ENCODE measurements around the gene PPARG. TPM values are rescaled to one million over a fixed set of nuclear protein-coding genes. Genes with fewer than 3 reads are reported as not detected.
A peak's percentile ranks its signal among the peaks of the same experiment; 100 is the strongest.

The PPARG gene
- total and polyA plus RNA-seq, 2 of the 13 experiments (the other 11 are each of a cell fraction or from before 2014, with no cell fraction given): 13.9 to 58.3 TPM

DNA sequence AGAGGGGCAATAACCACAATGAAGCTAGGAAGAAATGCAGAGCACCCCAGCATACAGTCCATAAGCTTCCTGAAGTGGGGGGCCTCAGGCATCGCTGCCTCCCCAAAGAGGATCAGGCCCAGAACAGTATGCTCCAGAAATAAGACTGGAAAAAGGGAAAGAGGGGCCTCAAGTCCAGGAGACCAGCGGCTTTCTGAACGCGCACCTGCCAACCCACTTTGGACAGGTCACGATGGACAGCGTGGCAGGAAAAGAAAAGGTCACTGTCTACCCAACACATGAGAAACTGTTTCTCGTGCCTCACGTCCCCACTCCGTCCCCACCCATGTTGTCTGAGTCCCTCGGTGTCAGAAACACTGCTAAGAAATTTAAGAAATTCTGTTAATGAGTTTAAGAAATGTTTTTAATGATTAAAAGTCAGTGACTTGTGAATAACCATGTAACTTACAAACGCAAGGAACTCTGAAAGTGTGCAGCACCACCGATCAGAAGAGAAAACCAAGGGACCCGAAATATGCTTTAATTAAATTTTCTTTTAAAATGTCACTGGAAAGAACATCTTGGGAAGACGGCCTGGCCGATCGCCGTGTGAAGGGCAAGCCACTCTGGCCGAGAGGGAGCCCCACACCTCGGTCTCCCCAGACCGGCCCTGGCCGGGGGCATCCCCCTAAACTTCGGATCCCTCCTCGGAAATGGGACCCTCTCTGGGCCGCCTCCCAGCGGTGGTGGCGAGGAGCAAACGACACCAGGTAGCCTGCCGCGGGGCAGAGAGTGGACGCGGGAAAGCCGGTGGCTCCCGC, 1.7 kb upstream of the PPARG start (continued):
- TF ChIP-seq KDM4B (CRISPR knock-in tag; IDR thresholded peaks at IDR 0.05) (no peak), ZFX (CRISPR knock-in tag; IDR thresholded peaks at IDR 0.05; ENCODE audit: low read depth) (peak; percentile 58), POLR2A (IDR thresholded peaks at IDR 0.05; ENCODE audit: insufficient read depth in 1 of 2, low read depth in 2 of 2, low read length in 2 of 2) (0 out of 4 replicates have a peak, but pooled peaks of 1 of the 2 experiments have one; percentile 31), ZNF557 (CRISPR knock-in tag; IDR thresholded peaks at IDR 0.05) (no peak), ZNF883 (CRISPR knock-in tag; IDR thresholded peaks at IDR 0.05; ENCODE audit: not compliant biosample characterization) (peak; percentile 6), MEIS2 (CRISPR knock-in tag; IDR thresholded peaks at IDR 0.05) (no peak), ZMAT3 (CRISPR knock-in tag; conservative IDR thresholded peaks at IDR 0.05) (0 out of 2 replicates have a peak, but pooled peaks have one; percentile 36), MAFK (conservative IDR thresholded peaks at IDR 0.05 in 1 of 2, IDR thresholded peaks at IDR 0.05 in 1 of 2; ENCODE audit: low read length in 2 of 2) (no peak), IKZF4 (CRISPR knock-in tag; IDR thresholded peaks at IDR 0.05; ENCODE audit: borderline replicate concordance, low read depth, not compliant biosample characterization) (no peak), SP5 (CRISPR knock-in tag; IDR thresholded peaks at IDR 0.05; ENCODE audit: borderline replicate concordance, low read depth) (0 out of 2 replicates have a peak, but pooled peaks have one; percentile 12), YEATS4 (CRISPR knock-in tag; IDR thresholded peaks at IDR 0.05; ENCODE audit: borderline replicate concordance) (peak; percentile 14; the same call in 1 of the 2 replicates)
- TF ChIP-seq, protein P1, sequence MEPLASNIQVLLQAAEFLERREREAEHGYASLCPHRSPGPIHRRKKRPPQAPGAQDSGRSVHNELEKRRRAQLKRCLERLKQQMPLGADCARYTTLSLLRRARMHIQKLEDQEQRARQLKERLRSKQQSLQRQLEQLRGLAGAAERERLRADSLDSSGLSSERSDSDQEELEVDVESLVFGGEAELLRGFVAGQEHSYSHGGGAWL (CRISPR knock-in tag; IDR thresholded peaks at IDR 0.05): no peak
- TF ChIP-seq, protein P2, sequence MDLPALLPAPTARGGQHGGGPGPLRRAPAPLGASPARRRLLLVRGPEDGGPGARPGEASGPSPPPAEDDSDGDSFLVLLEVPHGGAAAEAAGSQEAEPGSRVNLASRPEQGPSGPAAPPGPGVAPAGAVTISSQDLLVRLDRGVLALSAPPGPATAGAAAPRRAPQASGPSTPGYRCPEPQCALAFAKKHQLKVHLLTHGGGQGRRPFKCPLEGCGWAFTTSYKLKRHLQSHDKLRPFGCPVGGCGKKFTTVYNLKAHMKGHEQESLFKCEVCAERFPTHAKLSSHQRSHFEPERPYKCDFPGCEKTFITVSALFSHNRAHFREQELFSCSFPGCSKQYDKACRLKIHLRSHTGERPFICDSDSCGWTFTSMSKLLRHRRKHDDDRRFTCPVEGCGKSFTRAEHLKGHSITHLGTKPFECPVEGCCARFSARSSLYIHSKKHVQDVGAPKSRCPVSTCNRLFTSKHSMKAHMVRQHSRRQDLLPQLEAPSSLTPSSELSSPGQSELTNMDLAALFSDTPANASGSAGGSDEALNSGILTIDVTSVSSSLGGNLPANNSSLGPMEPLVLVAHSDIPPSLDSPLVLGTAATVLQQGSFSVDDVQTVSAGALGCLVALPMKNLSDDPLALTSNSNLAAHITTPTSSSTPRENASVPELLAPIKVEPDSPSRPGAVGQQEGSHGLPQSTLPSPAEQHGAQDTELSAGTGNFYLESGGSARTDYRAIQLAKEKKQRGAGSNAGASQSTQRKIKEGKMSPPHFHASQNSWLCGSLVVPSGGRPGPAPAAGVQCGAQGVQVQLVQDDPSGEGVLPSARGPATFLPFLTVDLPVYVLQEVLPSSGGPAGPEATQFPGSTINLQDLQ (CRISPR knock-in tag; IDR thresholded peaks at IDR 0.05): no peak
- TF ChIP-seq, protein P3, sequence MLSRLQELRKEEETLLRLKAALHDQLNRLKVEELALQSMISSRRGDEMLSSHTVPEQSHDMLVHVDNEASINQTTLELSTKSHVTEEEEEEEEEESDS (CRISPR knock-in tag; IDR thresholded peaks at IDR 0.05; ENCODE audit: borderline replicate concordance): no peak
- TF ChIP-seq, protein P4, sequence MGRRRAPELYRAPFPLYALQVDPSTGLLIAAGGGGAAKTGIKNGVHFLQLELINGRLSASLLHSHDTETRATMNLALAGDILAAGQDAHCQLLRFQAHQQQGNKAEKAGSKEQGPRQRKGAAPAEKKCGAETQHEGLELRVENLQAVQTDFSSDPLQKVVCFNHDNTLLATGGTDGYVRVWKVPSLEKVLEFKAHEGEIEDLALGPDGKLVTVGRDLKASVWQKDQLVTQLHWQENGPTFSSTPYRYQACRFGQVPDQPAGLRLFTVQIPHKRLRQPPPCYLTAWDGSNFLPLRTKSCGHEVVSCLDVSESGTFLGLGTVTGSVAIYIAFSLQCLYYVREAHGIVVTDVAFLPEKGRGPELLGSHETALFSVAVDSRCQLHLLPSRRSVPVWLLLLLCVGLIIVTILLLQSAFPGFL (CRISPR knock-in tag; IDR thresholded peaks at IDR 0.05): no peak
- TF ChIP-seq, protein P5, sequence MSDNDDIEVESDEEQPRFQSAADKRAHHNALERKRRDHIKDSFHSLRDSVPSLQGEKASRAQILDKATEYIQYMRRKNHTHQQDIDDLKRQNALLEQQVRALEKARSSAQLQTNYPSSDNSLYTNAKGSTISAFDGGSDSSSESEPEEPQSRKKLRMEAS (IDR thresholded peaks at IDR 0.05): 0 out of 2 replicates have a peak, but pooled peaks have one; percentile 37
- TF ChIP-seq, protein P6, sequence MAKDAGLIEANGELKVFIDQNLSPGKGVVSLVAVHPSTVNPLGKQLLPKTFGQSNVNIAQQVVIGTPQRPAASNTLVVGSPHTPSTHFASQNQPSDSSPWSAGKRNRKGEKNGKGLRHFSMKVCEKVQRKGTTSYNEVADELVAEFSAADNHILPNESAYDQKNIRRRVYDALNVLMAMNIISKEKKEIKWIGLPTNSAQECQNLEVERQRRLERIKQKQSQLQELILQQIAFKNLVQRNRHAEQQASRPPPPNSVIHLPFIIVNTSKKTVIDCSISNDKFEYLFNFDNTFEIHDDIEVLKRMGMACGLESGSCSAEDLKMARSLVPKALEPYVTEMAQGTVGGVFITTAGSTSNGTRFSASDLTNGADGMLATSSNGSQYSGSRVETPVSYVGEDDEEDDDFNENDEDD (CRISPR knock-in tag; IDR thresholded peaks at IDR 0.05; ENCODE audit: borderline replicate concordance): peak; percentile 27; the same call in 1 of the 2 replicates
- TF ChIP-seq, protein P7, sequence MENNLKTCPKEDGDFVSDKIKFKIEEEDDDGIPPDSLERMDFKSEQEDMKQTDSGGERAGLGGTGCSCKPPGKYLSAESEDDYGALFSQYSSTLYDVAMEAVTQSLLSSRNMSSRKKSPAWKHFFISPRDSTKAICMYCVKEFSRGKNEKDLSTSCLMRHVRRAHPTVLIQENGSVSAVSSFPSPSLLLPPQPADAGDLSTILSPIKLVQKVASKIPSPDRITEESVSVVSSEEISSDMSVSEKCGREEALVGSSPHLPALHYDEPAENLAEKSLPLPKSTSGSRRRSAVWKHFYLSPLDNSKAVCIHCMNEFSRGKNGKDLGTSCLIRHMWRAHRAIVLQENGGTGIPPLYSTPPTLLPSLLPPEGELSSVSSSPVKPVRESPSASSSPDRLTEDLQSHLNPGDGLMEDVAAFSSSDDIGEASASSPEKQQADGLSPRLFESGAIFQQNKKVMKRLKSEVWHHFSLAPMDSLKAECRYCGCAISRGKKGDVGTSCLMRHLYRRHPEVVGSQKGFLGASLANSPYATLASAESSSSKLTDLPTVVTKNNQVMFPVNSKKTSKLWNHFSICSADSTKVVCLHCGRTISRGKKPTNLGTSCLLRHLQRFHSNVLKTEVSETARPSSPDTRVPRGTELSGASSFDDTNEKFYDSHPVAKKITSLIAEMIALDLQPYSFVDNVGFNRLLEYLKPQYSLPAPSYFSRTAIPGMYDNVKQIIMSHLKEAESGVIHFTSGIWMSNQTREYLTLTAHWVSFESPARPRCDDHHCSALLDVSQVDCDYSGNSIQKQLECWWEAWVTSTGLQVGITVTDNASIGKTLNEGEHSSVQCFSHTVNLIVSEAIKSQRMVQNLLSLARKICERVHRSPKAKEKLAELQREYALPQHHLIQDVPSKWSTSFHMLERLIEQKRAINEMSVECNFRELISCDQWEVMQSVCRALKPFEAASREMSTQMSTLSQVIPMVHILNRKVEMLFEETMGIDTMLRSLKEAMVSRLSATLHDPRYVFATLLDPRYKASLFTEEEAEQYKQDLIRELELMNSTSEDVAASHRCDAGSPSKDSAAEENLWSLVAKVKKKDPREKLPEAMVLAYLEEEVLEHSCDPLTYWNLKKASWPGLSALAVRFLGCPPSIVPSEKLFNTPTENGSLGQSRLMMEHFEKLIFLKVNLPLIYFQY (CRISPR knock-in tag; IDR thresholded peaks at IDR 0.05; ENCODE audit: borderline replicate concordance): 0 out of 2 replicates have a peak, but pooled peaks have one; percentile 8

All from HepG2 (cell line).